HG02798 (cell line): ENCODE data around the gene ARHGEF40.

Experiments used
- ATAC-seq: cut with Tn5 transposase; IDR thresholded peaks from one replicate; pipeline ENCODE4 v1.9.1; 2021; ENCODE audit warnings: mild to moderate bottlenecking; ENCODE audit not compliant: unreplicated experiment, poor library complexity

Gene ARHGEF40

GRCh38 chr14:21070083-21070609 lies at the start of gene ARHGEF40:
Gene ARHGEF40 (plus strand): TSS chr14:21070304. CDS start chr14:21070397, 93 bp downstream.
- no peak for ATAC-seq

DNA sequence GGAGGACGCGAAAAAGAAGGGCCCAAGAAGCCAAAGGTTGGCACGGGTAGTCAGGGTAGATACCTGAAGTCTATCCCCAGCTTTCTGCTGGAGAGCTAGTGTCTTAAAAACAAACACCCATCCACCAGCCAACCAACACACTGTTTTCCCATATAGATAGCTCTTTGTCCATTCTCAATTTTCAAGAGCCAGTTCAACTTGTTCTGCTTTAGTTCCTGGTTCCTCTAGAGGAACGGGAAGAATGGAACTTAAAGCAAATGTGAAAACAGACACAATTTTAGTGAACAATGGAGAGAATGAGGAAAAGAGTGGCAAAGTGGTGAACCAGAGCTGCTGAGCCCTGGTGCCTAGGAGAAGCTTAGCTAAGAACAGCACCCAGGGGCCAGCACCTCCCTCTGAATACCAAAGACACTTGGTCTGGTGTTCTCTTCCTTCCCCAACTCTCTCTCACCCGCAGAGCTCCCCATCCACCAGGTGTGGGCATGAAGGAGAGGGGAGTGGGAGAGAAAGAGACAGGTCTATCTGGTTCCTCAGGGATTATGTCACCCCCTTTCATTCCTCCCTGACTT lies 49.0 kb upstream of the ARHGEF40 start:
- no peak for ATAC-seq

DNA sequence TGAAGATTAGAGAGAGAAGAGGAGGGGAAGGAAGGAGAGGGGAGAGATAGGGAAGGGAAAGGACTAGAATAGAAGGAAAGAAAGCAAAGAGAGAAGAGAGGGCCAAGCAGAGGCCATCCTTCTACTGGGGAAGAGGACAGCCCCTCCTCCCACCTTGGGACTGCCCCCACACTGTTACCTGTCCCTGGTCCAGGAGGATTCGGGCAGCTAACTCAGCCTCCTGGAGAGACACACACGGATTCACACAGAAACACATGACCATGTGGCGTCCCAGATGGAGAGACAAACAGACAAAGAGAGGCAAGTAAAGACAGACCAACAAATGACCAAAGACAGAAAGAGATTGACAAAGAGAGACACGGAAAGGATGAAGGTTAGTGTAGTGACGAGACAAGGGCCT lies 47.4 kb upstream of the ARHGEF40 start:
- no peak for ATAC-seq

GRCh38 chr14:21023174-21023573 lies 46.9 kb upstream of the ARHGEF40 start:
- ATAC-seq, result no peak

DNA sequence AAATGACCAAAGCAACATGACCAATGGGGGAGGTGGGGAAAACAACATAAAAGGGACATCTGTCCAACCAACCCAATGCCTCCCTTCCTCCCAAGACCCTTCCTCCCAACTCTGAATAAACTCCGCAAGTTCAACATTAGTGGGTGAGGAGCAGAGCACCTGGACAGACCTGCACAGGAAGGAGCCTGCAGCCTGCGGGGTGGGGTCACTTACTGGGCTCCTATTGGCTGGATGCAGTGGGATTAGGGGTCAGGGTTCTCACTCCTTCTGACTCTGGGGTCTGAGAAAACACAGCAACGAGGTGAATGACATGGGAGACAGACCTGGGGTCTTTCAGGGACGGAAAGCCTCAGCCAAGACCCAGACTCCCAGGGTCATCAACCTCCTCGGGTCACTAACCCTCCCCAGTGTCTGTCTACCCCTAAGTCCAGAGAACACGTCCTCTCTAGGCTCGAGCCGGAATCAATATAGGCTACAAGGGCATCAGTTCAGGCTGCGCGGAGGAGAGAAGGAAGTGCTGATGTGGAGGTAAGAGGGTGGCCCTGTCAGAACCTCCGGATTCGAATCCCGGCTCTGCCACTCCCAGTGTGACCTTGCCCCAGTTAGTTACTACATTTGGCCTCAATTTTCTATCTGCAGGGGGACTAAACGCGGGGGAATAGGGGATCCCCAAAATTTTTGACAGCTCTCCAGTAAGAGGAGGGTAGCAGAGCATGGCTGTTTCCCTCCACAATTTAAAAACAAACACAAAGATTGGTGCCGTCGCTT lies 46.1 kb upstream of the ARHGEF40 start:
- no peak for ATAC-seq

DNA sequence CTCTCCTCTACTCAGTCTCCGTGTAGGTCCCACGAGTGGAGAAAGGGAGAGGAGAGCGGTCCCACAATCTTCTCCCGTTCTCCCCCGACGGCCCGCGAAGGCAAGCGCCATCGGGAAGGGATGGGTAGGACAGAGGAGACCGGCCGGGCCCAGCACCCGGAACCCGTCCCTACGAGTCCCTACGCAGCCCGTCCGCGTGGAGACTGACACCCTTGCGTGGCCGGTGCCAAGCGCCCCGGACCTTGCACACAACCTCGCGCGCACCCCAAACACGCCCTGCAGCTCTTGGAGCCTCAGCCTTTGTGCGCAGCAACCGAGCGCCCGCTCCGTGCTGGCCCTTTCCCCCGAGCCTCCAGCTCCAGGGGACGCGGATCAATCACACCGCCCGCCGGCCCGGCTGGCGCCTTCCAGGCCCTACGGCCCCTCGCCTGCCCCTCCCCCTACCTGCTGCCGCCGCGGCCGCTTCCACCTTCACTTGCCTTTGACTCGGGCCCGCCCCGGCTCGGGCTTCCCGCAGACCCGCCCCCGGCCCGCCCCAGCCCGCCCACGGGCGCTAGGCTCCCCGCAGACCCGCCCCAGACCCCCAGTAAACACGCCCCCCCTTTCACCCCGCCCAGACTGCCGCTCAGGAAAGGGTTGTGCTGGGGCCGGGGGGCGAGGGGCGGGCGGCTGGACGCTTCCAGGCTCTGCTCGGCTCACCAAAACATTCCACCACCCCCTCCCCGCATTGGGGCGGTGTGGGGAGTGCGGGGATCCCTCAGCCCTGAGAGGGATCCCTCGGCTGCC lies 45.3 kb upstream of the ARHGEF40 start, which contains the start of gene NDRG2:
NDRG2 (minus strand) TSS at position 477 of the 786 bp plus-strand sequence. CDS start 1,746 bp downstream, outside the sequence.
- ATAC-seq, result peak; percentile 39

- ATAC-seq, result no peak
These were observed 44.5 kb upstream of the ARHGEF40 start for GRCh38 chr14:21025371-21026273.

DNA sequence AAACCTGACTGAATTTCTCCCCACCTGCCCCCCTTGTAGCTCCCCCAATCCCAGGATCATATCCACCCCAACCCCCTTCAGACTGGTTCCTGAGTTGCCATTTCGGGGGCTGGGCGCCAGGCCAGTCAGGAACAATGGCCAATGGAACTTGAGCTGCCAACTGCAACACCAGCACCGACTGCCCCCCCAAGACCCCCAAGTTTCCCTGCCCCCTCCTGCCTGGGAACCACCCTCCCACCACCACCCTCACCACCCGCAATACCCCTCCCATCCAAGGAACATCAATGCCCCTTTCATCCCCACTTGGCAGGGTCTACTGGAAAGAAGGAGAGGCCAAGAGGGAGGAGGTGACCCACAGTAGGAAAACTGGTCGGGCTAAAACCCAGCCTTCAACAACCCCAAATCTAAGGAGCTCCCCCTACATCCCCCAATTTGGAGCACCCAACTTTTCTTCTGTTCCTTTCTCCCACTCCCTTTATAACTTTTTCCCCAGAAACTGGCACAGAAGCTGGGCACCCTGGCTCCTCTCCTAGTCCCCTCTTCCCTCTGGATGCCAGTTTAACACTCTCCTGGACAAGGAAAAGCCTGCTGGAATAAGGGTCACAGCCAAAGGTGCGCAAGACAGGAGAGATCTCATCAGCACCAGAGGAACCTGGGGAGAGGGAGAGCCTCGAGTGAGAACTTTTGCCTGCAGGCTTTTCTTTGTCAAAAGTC lies 43.7 kb upstream of the ARHGEF40 start:
- ATAC-seq, result no peak

GRCh38 chr14:21026988-21027315 lies 43.2 kb upstream of the ARHGEF40 start:
- no peak for ATAC-seq

GRCh38 chr14:21029917-21030316 lies 40.2 kb upstream of the ARHGEF40 start, which contains the start of gene TPPP2:
Gene TPPP2 (plus strand): TSS chr14:21030217. CDS start chr14:21030582, 365 bp downstream.
- ATAC-seq, result no peak

DNA sequence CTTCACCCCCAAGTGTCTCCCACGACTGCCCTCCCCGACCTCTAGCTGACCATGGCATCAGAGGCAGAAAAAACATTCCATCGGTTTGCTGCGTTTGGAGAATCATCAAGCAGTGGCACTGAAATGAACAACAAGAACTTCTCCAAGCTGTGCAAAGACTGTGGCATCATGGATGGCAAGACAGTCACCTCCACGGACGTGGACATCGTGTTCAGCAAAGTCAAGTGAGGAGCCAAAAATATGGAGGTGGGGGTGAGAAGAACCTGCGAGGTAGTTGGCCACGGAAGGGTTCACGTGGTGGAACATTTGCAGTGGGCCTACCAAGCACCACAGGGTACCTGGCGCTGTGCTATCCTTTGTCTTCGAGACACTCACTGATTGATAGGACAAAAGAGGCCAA lies 39.6 kb upstream of the ARHGEF40 start:
- no peak for ATAC-seq

DNA sequence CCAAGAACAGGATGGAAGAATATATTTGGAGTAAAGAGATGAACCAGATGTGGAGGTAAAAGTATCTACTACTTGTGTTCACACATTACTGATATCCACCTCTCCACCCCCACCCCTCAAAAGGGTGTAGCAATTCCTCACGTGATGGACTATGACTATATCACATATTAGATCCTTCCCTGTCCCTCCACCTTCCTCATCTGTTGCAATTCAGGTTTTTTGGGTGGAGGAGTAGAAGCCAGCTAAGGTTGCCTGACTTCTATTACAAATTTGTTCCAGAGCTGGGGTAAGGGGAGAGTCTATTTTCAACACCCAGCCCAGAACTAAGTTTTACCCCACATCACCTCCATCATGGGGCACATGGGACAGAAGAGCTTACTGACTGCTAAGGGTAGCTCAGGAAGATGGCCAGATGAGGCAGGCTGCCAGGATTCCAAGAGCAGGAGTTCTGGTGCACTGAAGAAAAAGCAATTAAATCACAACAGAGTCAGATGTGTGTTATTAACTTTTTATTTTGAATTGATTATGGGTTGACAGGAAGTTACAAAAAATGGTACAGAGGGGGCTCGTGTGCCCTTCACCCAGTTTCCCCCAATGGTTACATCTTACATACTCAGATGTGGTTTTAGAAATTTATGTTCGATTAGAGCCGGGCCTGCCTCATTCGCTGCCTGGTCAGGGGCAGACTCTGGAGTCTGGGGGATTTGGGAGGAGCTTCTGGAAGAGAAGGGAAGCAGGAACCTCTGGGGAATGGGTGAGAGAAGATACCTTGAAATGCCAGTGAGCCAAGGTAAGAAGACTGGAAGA lies 37.6 kb upstream of the ARHGEF40 start:
- ATAC-seq, result no peak

GRCh38 chr14:21033133-21033698 lies 36.9 kb upstream of the ARHGEF40 start:
- no peak for ATAC-seq

DNA sequence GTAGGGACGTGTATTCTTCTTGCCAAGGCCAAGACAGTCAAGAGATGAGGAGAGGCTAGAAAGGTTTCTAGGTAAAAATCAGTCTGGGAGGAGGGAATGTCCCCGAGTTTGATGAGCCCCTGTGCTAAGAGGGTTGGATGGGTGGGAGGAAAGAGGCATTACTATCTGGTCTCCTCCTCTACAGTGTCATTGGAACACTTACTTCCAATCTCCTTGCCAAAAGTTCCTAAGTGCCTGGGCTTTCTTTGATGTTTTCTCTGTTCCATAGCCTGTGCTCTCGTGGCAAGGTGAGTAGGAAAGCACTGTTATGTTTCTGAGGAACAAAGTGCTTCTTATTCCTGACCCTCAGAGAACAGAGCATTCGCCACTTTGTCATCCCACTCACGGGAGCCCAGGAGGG lies 35.4 kb upstream of the ARHGEF40 start, which contains the start of gene RNASE13:
RNASE13 (minus strand) TSS at position 101 of the 400 bp plus-strand sequence. CDS start 519 bp downstream, outside the sequence.
- no peak for ATAC-seq

- ATAC-seq, result no peak
These were observed 33.4 kb upstream of the ARHGEF40 start for GRCh38 chr14:21036751-21037150.

DNA sequence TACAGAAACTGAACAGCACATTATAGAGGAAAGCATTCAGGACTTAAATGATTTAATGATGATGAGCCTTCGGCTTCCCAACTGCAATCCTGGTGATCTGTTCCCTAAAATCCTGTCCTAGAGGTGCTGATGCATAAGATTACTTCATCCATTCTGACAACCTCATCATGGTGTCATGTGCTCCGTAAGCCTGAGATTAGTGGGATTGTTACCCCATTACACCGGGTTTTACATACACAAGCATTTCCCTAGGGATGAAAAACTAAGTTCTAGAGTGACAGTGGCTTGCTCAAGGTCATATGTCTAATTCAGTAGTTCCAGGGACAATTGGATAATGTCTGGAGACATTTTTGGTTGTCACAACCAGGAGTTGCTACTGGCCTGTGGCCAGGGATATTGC lies 32.9 kb upstream of the ARHGEF40 start:
- no peak for ATAC-seq

GRCh38 chr14:21038441-21039422 lies 31.4 kb upstream of the ARHGEF40 start:
- no peak for ATAC-seq
